H9 (cell line): ENCODE data around the gene SYP. TPM values are rescaled to one million over a fixed set of nuclear protein-coding genes. Genes with fewer than 3 reads are reported as not detected.

Source experiments
- DNase-seq: peaks from one replicate; pipeline ENCODE4 v3.0.0-alpha.2; 2017
- H2AFZ ChIP-seq: one replicate; pipeline ENCODE4 v1.6.1; 2013; ENCODE audit warnings: mild to moderate bottlenecking, low read length, control low read depth, moderate library complexity
- H2AK5ac ChIP-seq: 2 replicates; pipeline ENCODE4 v1.6.1; 2013; ENCODE audit warnings: low read length, control low read depth, mixed read lengths; ENCODE audit not compliant: insufficient read length
- H2BK120ac ChIP-seq: one replicate; pipeline ENCODE4 v1.6.1; 2013; ENCODE audit warnings: low read depth, mild to moderate bottlenecking, low read length, control low read depth, inconsistent platforms; ENCODE audit not compliant: poor library complexity, severe bottlenecking
- H2BK12ac ChIP-seq: 2 replicates; pipeline ENCODE4 v1.6.1; 2013; ENCODE audit warnings: low read length, control low read depth, mixed read lengths, low read depth; ENCODE audit not compliant: insufficient read length
- H2BK15ac ChIP-seq: 2 replicates; pipeline ENCODE4 v1.6.1; 2013; ENCODE audit warnings: low read depth, low read length, control low read depth
- H2BK20ac ChIP-seq: one replicate; pipeline ENCODE4 v1.6.1; 2013; ENCODE audit warnings: low read depth, mild to moderate bottlenecking, low read length, control low read depth, inconsistent platforms; ENCODE audit not compliant: poor library complexity, severe bottlenecking
- H2BK5ac ChIP-seq: 2 replicates; pipeline ENCODE4 v1.6.1; 2013; ENCODE audit warnings: low read length, control low read depth, mixed read lengths; ENCODE audit not compliant: insufficient read length
- H3K14ac ChIP-seq: 2 replicates; pipeline ENCODE4 v1.6.1; 2013; ENCODE audit warnings: low read length, control low read depth; ENCODE audit not compliant: insufficient read depth
- H3K18ac ChIP-seq: 2 replicates; pipeline ENCODE4 v1.6.1; 2013; ENCODE audit warnings: low read depth, mild to moderate bottlenecking, mixed read lengths, low read length, control low read depth; ENCODE audit not compliant: insufficient read length
- H3K23ac ChIP-seq: 2 replicates; pipeline ENCODE4 v1.6.1; 2013; ENCODE audit warnings: low read length, control low read depth, mixed read lengths, low read depth; ENCODE audit not compliant: insufficient read length
- H3K23me2 ChIP-seq: 2 replicates; pipeline ENCODE4 v1.6.1; 2013; ENCODE audit warnings: low read depth, mild to moderate bottlenecking, mixed read lengths, low read length, control low read depth; ENCODE audit not compliant: insufficient read length, poor library complexity, severe bottlenecking
- H3K27ac ChIP-seq: 2 replicates; pipeline ENCODE4 v1.5.1; 2013; ENCODE audit warnings: low read length, control low read depth, mixed read lengths, low read depth; ENCODE audit not compliant: insufficient read length
- H3K27me3 ChIP-seq: 2 replicates; pipeline ENCODE4 v1.6.1; 2013; ENCODE audit warnings: low read length, control low read depth, inconsistent platforms; ENCODE audit not compliant: insufficient read depth
- H3K4ac ChIP-seq: 2 replicates; pipeline ENCODE4 v1.6.1; 2013; ENCODE audit warnings: low read depth, mild to moderate bottlenecking, control low read depth, inconsistent platforms, low read length, moderate library complexity
- H3K4me1 ChIP-seq: 2 replicates; pipeline ENCODE4 v1.6.1; 2013; ENCODE audit warnings: low read length, control low read depth, inconsistent platforms; ENCODE audit not compliant: insufficient read depth
- H3K4me2 ChIP-seq: 2 replicates; pipeline ENCODE4 v1.6.1; 2013; ENCODE audit warnings: low read length, control low read depth, mixed read lengths; ENCODE audit not compliant: insufficient read length, insufficient read depth
- H3K56ac ChIP-seq: 2 replicates; pipeline ENCODE4 v1.6.1; 2013; ENCODE audit warnings: low read depth, mild to moderate bottlenecking, mixed read lengths, low read length, control low read depth; ENCODE audit not compliant: insufficient read length
- H3K79me1 ChIP-seq: 2 replicates; pipeline ENCODE4 v1.6.1; 2013; ENCODE audit warnings: low read depth, mild to moderate bottlenecking, moderate library complexity, low read length, control low read depth, inconsistent platforms; ENCODE audit not compliant: insufficient read depth, poor library complexity, severe bottlenecking
- H3K79me2 ChIP-seq: 2 replicates; pipeline ENCODE4 v1.6.1; 2013; ENCODE audit warnings: low read length, control low read depth, inconsistent platforms; ENCODE audit not compliant: insufficient read depth
- H3K9ac ChIP-seq: 2 replicates; pipeline ENCODE4 v1.6.1; 2013; ENCODE audit warnings: low read length, control low read depth, mixed read lengths; ENCODE audit not compliant: insufficient read length; ENCODE audit errors: extremely low read depth
- H3K9me3 ChIP-seq: one replicate; pipeline ENCODE4 v1.6.1; 2013; ENCODE audit warnings: low read depth, low read length, inconsistent platforms; ENCODE audit not compliant: control insufficient read depth
- H3T11ph ChIP-seq: one replicate; pipeline ENCODE4 v1.6.1; 2013; ENCODE audit warnings: mild to moderate bottlenecking, low read length, control low read depth, inconsistent platforms
- H4K20me1 ChIP-seq: one replicate; pipeline ENCODE4 v1.6.1; 2013; ENCODE audit not compliant: control insufficient read depth, insufficient read length, insufficient read depth
- H4K5ac ChIP-seq: 2 replicates; pipeline ENCODE4 v1.6.1; 2013; ENCODE audit warnings: low read depth, mild to moderate bottlenecking, mixed read lengths, low read length, control low read depth; ENCODE audit not compliant: insufficient read length
- H4K8ac ChIP-seq: replicated peaks from 2 replicates; pipeline ENCODE4 v1.6.1; 2013; ENCODE audit warnings: low read length, control low read depth, mixed read lengths, low read depth; ENCODE audit not compliant: insufficient read length
- H4K91ac ChIP-seq: 2 replicates; pipeline ENCODE4 v1.6.1; 2013; ENCODE audit warnings: low read depth, mild to moderate bottlenecking, moderate library complexity, mixed read lengths, low read length, control low read depth; ENCODE audit not compliant: insufficient read length
- H3K27ac Mint-ChIP-seq, 3 experiments: 2 replicates in 2 of 3; 3 replicates in 1 of 3; pipeline ENCODE4 v1.8.0; 2020 to 2021; ENCODE audit warnings: mixed read lengths in 3 of 3, mild to moderate bottlenecking in 1 of 3, moderate library complexity in 1 of 3
- H3K27me3 Mint-ChIP-seq: 2 replicates; pipeline ENCODE4 v1.8.0; 2021; ENCODE audit warnings: low read depth, mild to moderate bottlenecking, moderate library complexity, mixed read lengths
- H3K36me3 Mint-ChIP-seq, 3 experiments: 2 replicates in 2 of 3; 3 replicates in 1 of 3; pipeline ENCODE4 v1.8.0; 2020 to 2021; ENCODE audit warnings: low read depth in 3 of 3, mixed read lengths in 3 of 3; ENCODE audit not compliant: insufficient read depth in 1 of 3
- H3K4me1 Mint-ChIP-seq, 2 experiments: 2 replicates each; pipeline ENCODE4 v1.8.0; 2020; ENCODE audit warnings: mixed read lengths in 2 of 2
- H3K4me3 Mint-ChIP-seq, 2 experiments: 2 replicates in 1 of 2; 3 replicates in 1 of 2; pipeline ENCODE4 v1.8.0; 2020 to 2021; ENCODE audit warnings: mild to moderate bottlenecking in 2 of 2, mixed read lengths in 2 of 2, moderate library complexity in 1 of 2
- H3K9me3 Mint-ChIP-seq, 2 experiments: 2 replicates in 1 of 2; 3 replicates in 1 of 2; pipeline ENCODE4 v1.8.0; 2020; ENCODE audit warnings: mild to moderate bottlenecking in 2 of 2, mixed read lengths in 2 of 2, moderate library complexity in 1 of 2
- CTCF ChIP-seq: fragments of 200-600 bp; sonication (generic); conservative IDR thresholded peaks from 3 replicates; pipeline ENCODE4 v1.8.0; 2021; ENCODE audit warnings: antibody characterized with exemption, mild to moderate bottlenecking
- WGBS: extraction: QIAGEN DNeasy Blood & Tissue Kit; methylation state at CpG from one replicate; pipeline ENCODE4 v1.1.7; 2013; ENCODE audit warnings: missing lambda C conversion rate, low lambda C conversion rate, mixed read lengths; ENCODE audit not compliant: insufficient read length; ENCODE audit errors: extremely low coverage; 5-methylcytosine and 5-hydroxymethylcytosine counted together
- total RNA-seq: library from RNA; stranded (reverse); gene quantifications from 2 replicates; pipeline ENCODE4 v1.2.1, GENCODE V29; 2021

SYP gene
- total RNA-seq, 1 experiment from 2014 or later = 1.8 TPM

DNA sequence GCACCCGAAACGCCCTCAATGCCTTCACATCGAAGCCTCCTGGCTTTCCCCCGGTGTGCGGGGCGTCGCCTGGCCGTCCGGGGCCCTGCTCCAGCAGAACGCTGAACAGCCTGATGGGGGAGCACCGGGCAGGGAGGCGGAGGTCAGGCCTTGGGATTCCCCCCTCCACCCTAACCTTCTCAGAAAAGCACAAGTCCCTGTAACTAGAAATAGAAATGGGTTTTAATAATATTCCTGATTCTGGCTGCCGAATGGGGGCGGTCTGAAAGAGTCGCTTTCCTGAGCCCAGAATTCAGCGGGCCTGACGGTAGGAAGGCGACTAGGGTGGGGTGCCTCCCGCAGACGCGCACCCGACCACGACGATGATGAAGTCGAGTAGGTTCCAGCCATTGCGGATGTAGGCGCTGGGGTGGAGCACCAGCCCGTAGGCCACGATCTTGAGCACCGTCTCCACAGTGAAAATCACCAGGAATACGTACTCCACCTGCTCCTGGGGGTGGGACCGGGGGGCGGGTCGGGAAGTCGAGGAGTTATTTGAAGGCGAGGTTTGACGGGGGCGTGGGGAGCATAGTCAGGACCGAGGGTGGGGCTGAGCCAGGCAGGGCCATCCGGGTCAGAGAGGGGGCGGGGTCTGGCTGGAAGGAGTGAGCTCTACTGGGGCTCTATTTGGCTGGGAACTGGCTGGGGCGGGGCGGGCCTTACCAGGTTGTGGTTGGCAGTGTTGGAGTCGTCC lies 30.7 kb upstream of the SYP start:
- DNase-seq = peak; percentile 86
- no peaks in the 10 kb centered on the region for H3K79me1 ChIP-seq
- Mint-ChIP-seq H3K27ac (peak overlapping the region in 2 of 3 experiments; percentile 68 to 88; a peak in 4 of 7 replicates), H3K9me3 (peaks cover 63 to 82% of the 10 kb centered on the region in 2 experiments), H3K4me1 (peaks cover 9 to 25% of the 10 kb centered on the region in 2 experiments), H3K4me3 (peak overlapping the region; percentile 69 to 81), H3K36me3 (peaks cover 0 to 4% (median 1%) of the 10 kb centered on the region in 3 experiments; a peak in 4 of 7 replicates), H3K27me3 (peaks cover 4% of the 10 kb centered on the region)
- no peak overlapping the region for H3T11ph ChIP-seq
- no peak overlapping the region for H2BK5ac ChIP-seq
- no peaks in the 10 kb centered on the region for H3K23me2 ChIP-seq
- no peak overlapping the region for H2BK15ac ChIP-seq
- H3K14ac ChIP-seq = 0 out of 2 replicates have a peak overlapping the region, but pooled peaks have one; percentile 1
- no peaks in the 10 kb centered on the region for H4K20me1 ChIP-seq
- TF ChIP-seq CTCF = peak; percentile 33; the same call in 1 of the 3 replicates
- H3K56ac ChIP-seq = no peak overlapping the region
- H3K9ac ChIP-seq = no peak overlapping the region
- no CpG with 5 or more reads among the region's 44 CpGs for WGBS
- H3K18ac ChIP-seq = peak overlapping the region; percentile 35
- H2BK120ac ChIP-seq = no peak overlapping the region
- no peak overlapping the region for H4K8ac ChIP-seq
- H3K4ac ChIP-seq = no peak overlapping the region
- peak overlapping the region; percentile 62 for H3K4me2 ChIP-seq
- no peak overlapping the region for H3K27ac ChIP-seq
- H2AFZ ChIP-seq = no peak overlapping the region
- H4K5ac ChIP-seq = no peak overlapping the region
- H4K91ac ChIP-seq = no peak overlapping the region
- H3K27me3 ChIP-seq = no peaks in the 10 kb centered on the region
- H3K4me1 ChIP-seq = no peaks in the 10 kb centered on the region; the same call in 1 of the 2 replicates
- H2BK12ac ChIP-seq = no peak overlapping the region
- H3K9me3 ChIP-seq = peaks cover 16% of the 10 kb centered on the region
- H3K23ac ChIP-seq = no peak overlapping the region
- no peak overlapping the region for H2AK5ac ChIP-seq
- H3K79me2 ChIP-seq = no peaks in the 10 kb centered on the region
- H2BK20ac ChIP-seq = no peak overlapping the region
